ENCODE measurements around the gene ANKRD29.

The ANKRD29 gene

GRCh38 chr18:23552505-23552904, 110.2 kb downstream of the ANKRD29 start:
- no peak for DNase-seq

- no peak for DNase-seq
Observed at GRCh38 chr18:23551978-23552377, 110.7 kb downstream of the ANKRD29 start.

- DNase-seq = no peak
Observed at GRCh38 chr18:23550898-23551297, 111.8 kb downstream of the ANKRD29 start.
